SU-DHL-6 (cell line): Measurements from ENCODE around the gene NFATC1.

ENCODE experiments used
- H2AFZ ChIP-seq: fragments of 200-600 bp; sonication (generic); 2 replicates; pipeline ENCODE4 v1.6.1; 2014; ENCODE audit warnings: low read depth, mild to moderate bottlenecking, moderate library complexity, mixed read lengths, antibody characterized with exemption, low read length; ENCODE audit not compliant: severe bottlenecking
- H3F3A ChIP-seq: fragments of 200-600 bp; shearing (Covaris generic); 2 replicates; pipeline ENCODE4 v1.6.0; 2016; ENCODE audit warnings: antibody characterized with exemption, mild to moderate bottlenecking; ENCODE audit not compliant: insufficient read depth
- H3K27ac ChIP-seq: fragments of 200-600 bp; sonication (generic); 2 replicates; pipeline ENCODE4 v1.5.1; 2016; ENCODE audit warnings: low read depth, mild to moderate bottlenecking, low read length, moderate library complexity, mixed read lengths
- H3K27me3 ChIP-seq: fragments of 200-600 bp; sonication (generic), shearing (Covaris generic); 2 replicates; pipeline ENCODE4 v1.6.0; 2014; ENCODE audit warnings: mild to moderate bottlenecking, low read length
- H3K36me3 ChIP-seq: fragments of 200-600 bp; sonication (generic); 2 replicates; pipeline ENCODE4 v1.6.1; 2014; ENCODE audit warnings: mild to moderate bottlenecking, low read length, mixed read lengths
- H3K4me2 ChIP-seq: fragments of 300-600, 200-600 bp; shearing (Covaris generic), sonication (generic); 2 replicates; pipeline ENCODE4 v1.6.0; 2014; ENCODE audit warnings: low read length, low read depth, mild to moderate bottlenecking; ENCODE audit not compliant: poor library complexity, severe bottlenecking
- H3K4me3 ChIP-seq: fragments of 200-600 bp; sonication (generic); 2 replicates; pipeline ENCODE4 v1.5.1; 2014; ENCODE audit warnings: antibody characterized with exemption, low read length, mild to moderate bottlenecking, mixed read lengths; ENCODE audit not compliant: insufficient read depth, poor library complexity, severe bottlenecking
- H3K79me2 ChIP-seq: fragments of 200-600 bp; sonication (generic); 2 replicates; pipeline ENCODE4 v1.6.1; 2014; ENCODE audit warnings: mild to moderate bottlenecking, low read length, moderate library complexity; ENCODE audit not compliant: insufficient read depth
- H3K9ac ChIP-seq: fragments of 200-600 bp; sonication (generic); 2 replicates; pipeline ENCODE4 v1.7.0; 2014; ENCODE audit warnings: mild to moderate bottlenecking, low read length
- H3K9me2 ChIP-seq: fragments of 200-600 bp; sonication (generic); replicated peaks from 2 replicates; pipeline ENCODE4 v1.6.1; 2014; ENCODE audit warnings: low read length; ENCODE audit not compliant: insufficient read depth
- H3K9me3 ChIP-seq: fragments of 200-600 bp; sonication (generic); 2 replicates; pipeline ENCODE4 v1.6.1; 2014; ENCODE audit warnings: low read length, mixed read lengths; ENCODE audit not compliant: insufficient read depth
- H4K20me1 ChIP-seq: fragments of 200-600 bp; sonication (generic); 2 replicates; pipeline ENCODE4 v1.6.1; 2014; ENCODE audit warnings: low read depth, mild to moderate bottlenecking, antibody characterized with exemption, low read length, moderate library complexity, mixed read lengths
- CTCF ChIP-seq: fragments of 200-600 bp; sonication (generic); IDR thresholded peaks from one replicate; pipeline ENCODE4 v1.5.1; 2017; ENCODE audit warnings: antibody characterized with exemption, mild to moderate bottlenecking, low read length, moderate library complexity; ENCODE audit not compliant: insufficient read depth, poor library complexity, severe bottlenecking
- EZH2phosphoT487 ChIP-seq: fragments of 200-600 bp; sonication (generic), shearing (Covaris generic); conservative IDR thresholded peaks from 2 replicates; pipeline ENCODE4 v1.6.1; 2018; ENCODE audit warnings: mild to moderate bottlenecking, antibody characterized with exemption, low read length, moderate library complexity, mixed read lengths

The NFATC1 gene

GRCh38 chr18:79496978-79497637 lies 101.4 kb downstream of the NFATC1 start:
- H3K9ac ChIP-seq = no peak overlapping the region
- H3K27me3 ChIP-seq = no peaks in the 10 kb centered on the region
- TF ChIP-seq EZH2phosphoT487 = no peak
- no peak for TF ChIP-seq CTCF
- no peaks in the 10 kb centered on the region for H4K20me1 ChIP-seq
- H3F3A ChIP-seq = no peaks in the 10 kb centered on the region
- H3K79me2 ChIP-seq = no peaks in the 10 kb centered on the region
- no peak overlapping the region for H2AFZ ChIP-seq
- no peaks in the 10 kb centered on the region for H3K36me3 ChIP-seq
- H3K9me3 ChIP-seq = no peaks in the 10 kb centered on the region
- no peak overlapping the region for H3K27ac ChIP-seq
- H3K4me2 ChIP-seq = no peak overlapping the region
- H3K4me3 ChIP-seq = no peak overlapping the region
- no peaks in the 10 kb centered on the region for H3K9me2 ChIP-seq

GRCh38 chr18:79497638-79498081 lies 101.9 kb downstream of the NFATC1 start:
- Histone ChIP-seq H3K9ac (no peak overlapping the region), H2AFZ (no peak overlapping the region), H3K27me3 (no peaks in the 10 kb centered on the region), H3K4me2 (no peak overlapping the region), H3K36me3 (no peaks in the 10 kb centered on the region), H3K9me2 (no peaks in the 10 kb centered on the region), H3K27ac (no peak overlapping the region), H3K79me2 (no peaks in the 10 kb centered on the region), H3K9me3 (no peaks in the 10 kb centered on the region), H3F3A (no peaks in the 10 kb centered on the region), H4K20me1 (no peaks in the 10 kb centered on the region), H3K4me3 (no peak overlapping the region)
- TF ChIP-seq CTCF (no peak), EZH2phosphoT487 (no peak)

- TF ChIP-seq EZH2phosphoT487 = no peak
- no peak for TF ChIP-seq CTCF
- Histone ChIP-seq H3K4me2 (no peak overlapping the region), H3K27me3 (no peaks in the 10 kb centered on the region), H3K9ac (no peak overlapping the region), H3K9me2 (no peaks in the 10 kb centered on the region), H4K20me1 (no peaks in the 10 kb centered on the region), H3K4me3 (no peak overlapping the region), H3K27ac (no peak overlapping the region), H3K9me3 (no peaks in the 10 kb centered on the region), H3K36me3 (no peaks in the 10 kb centered on the region), H3F3A (no peaks in the 10 kb centered on the region), H2AFZ (no peak overlapping the region), H3K79me2 (no peaks in the 10 kb centered on the region)
Observed at GRCh38 chr18:79498662-79499061, 102.9 kb downstream of the NFATC1 start.
